B cell (primary cell): ENCODE results near the gene CLCN7. TPM values are rescaled to one million over a fixed set of nuclear protein-coding genes. Genes with fewer than 3 reads are reported as not detected.

Experiments
- ATAC-seq: fragments of 200-7000 bp; cut with Tn5 transposase; one replicate; pipeline ENCODE4 v1.10.0; 2021; ENCODE audit warnings: low read depth, mild to moderate bottlenecking, moderate number of reproducible peaks, moderate library complexity
- CTCF ChIA-PET: fragments of 350-600 bp; sonication (Branson Sonifier 250); formaldehyde crosslinking; loops from one replicate; lab custom pipeline; 2021; ENCODE audit warnings: antibody characterized with exemption, inconsistent platforms; lab: Charles Lee
- POLR2A ChIA-PET: fragments of 350-600 bp; sonication (Branson Sonifier 250); formaldehyde crosslinking; loops from one replicate; lab custom pipeline; 2021; ENCODE audit warnings: antibody characterized with exemption; lab: Charles Lee
- DNase-seq: peaks from one replicate; pipeline ENCODE4 v3.0.0; 2013
- H2AFZ ChIP-seq: 2 replicates; pipeline ENCODE4 v1.6.1; 2012; ENCODE audit warnings: mild to moderate bottlenecking, low read depth, low read length; ENCODE audit not compliant: insufficient read depth, poor library complexity, severe bottlenecking
- H3K27ac ChIP-seq, 2 donors: 1 replicate in 1 of 2; 2 replicates in 1 of 2; pipeline ENCODE4 v1.5.1; 2012 to 2013; ENCODE audit warnings: low read length in 2 of 2, mild to moderate bottlenecking in 2 of 2, moderate library complexity in 1 of 2
- H3K27me3 ChIP-seq, 4 experiments: fragments of 200-600 bp in 1 of 4; sonication (generic) in 1 of 4; replicated peaks in 1 of 4; 1 replicate in 2 of 4; 2 replicates in 2 of 4; pipeline versions ENCODE4 v1.6.1 to v1.7.0; 2013 to 2016; ENCODE audit warnings: low read length in 3 of 4, mild to moderate bottlenecking in 2 of 4, mixed read lengths in 1 of 4, moderate library complexity in 1 of 4; ENCODE audit not compliant: insufficient read depth in 4 of 4, control insufficient read depth in 3 of 4; ENCODE audit errors: control extremely low read depth in 1 of 4
- H3K36me3 ChIP-seq, 2 experiments: replicated peaks in 1 of 2; 1 replicate in 1 of 2; 2 replicates in 1 of 2; pipeline versions ENCODE4 v1.6.1 to v1.7.1; 2013; ENCODE audit warnings: low read length in 1 of 2; ENCODE audit not compliant: insufficient read depth in 2 of 2, control insufficient read depth in 1 of 2; ENCODE audit errors: control extremely low read depth in 1 of 2, extremely low read depth in 1 of 2
- H3K4me1 ChIP-seq, 2 donors: fragments of 200-600 bp in 1 of 2; sonication (generic) in 1 of 2; 1 replicate in 1 of 2; 2 replicates in 1 of 2; pipeline versions ENCODE4 v1.5.1 to v1.6.1; 2013 to 2017; ENCODE audit warnings: low read length in 2 of 2; ENCODE audit not compliant: control insufficient read depth in 2 of 2, insufficient read depth in 2 of 2
- H3K4me2 ChIP-seq: replicated peaks from 2 replicates; pipeline ENCODE3; 2012; ENCODE audit warnings: mild to moderate bottlenecking, low read depth, low read length; ENCODE audit not compliant: poor library complexity, severe bottlenecking
- H3K4me3 ChIP-seq, 5 experiments: fragments of 200-600 bp in 1 of 5; sonication (generic) in 1 of 5; 1 replicate in 3 of 5; 2 replicates in 2 of 5; pipeline versions ENCODE4 v1.5.1 to v1.7.0; 2011 to 2016; ENCODE audit warnings: low read length in 4 of 5, mild to moderate bottlenecking in 4 of 5, low read depth in 2 of 5, control low read depth in 1 of 5, moderate library complexity in 1 of 5; ENCODE audit not compliant: insufficient read depth in 1 of 5; ENCODE audit errors: control extremely low read depth in 1 of 5, extremely low read depth in 1 of 5
- H3K79me2 ChIP-seq: fragments of 200-600 bp; sonication (generic); one replicate; pipeline ENCODE4 v1.6.0; 2016; ENCODE audit warnings: low read length; ENCODE audit not compliant: control insufficient read depth, insufficient read depth
- H3K9ac ChIP-seq: fragments of 200-600 bp; sonication (generic); 2 replicates; pipeline ENCODE4 v1.6.1; 2017; ENCODE audit warnings: mild to moderate bottlenecking, low read length, moderate library complexity
- H3K9me3 ChIP-seq, 3 donors: one replicate each; pipeline versions ENCODE4 v1.6.1 to v1.7.1; 2013; ENCODE audit warnings: low read length in 2 of 3; ENCODE audit not compliant: control insufficient read depth in 2 of 3, insufficient read depth in 1 of 3; ENCODE audit errors: control extremely low read depth in 1 of 3
- H4K20me1 ChIP-seq: 2 replicates; pipeline ENCODE4 v1.6.0; 2012; ENCODE audit warnings: mild to moderate bottlenecking, low read length; ENCODE audit not compliant: insufficient read depth, control insufficient read depth, poor library complexity, severe bottlenecking
- H3K27ac Mint-ChIP-seq: one replicate; pipeline ENCODE4 v1.8.0; 2021; ENCODE audit warnings: mixed read lengths
- H3K27me3 Mint-ChIP-seq: one replicate; pipeline ENCODE4 v1.8.0; 2021; ENCODE audit warnings: mixed read lengths
- H3K4me1 Mint-ChIP-seq: one replicate; pipeline ENCODE4 v1.8.0; 2021; ENCODE audit warnings: mixed read lengths
- H3K4me3 Mint-ChIP-seq: one replicate; pipeline ENCODE4 v1.8.0; 2021; ENCODE audit warnings: mixed read lengths
- H3K9me3 Mint-ChIP-seq: one replicate; pipeline ENCODE4 v1.8.0; 2022; ENCODE audit warnings: mixed read lengths; ENCODE audit not compliant: insufficient read depth
- EZH2 ChIP-seq: IDR thresholded peaks from 2 replicates; pipeline ENCODE4 v1.6.1; 2012; ENCODE audit warnings: borderline replicate concordance, low read depth, mild to moderate bottlenecking, moderate library complexity, low read length; ENCODE audit not compliant: insufficient read depth, poor library complexity, severe bottlenecking
- WGBS: methylation state at CpG from one replicate; pipeline ENCODE4 v1.1.5; 2013; ENCODE audit warnings: missing lambda C conversion rate; ENCODE audit not compliant: insufficient coverage; 5-methylcytosine and 5-hydroxymethylcytosine counted together
- intact Hi-C: fragments of 100-400 bp; cut with micrococcal nuclease; formaldehyde crosslinking; loops from one replicate; pipeline ENCODE4 v1.10.0; 2022
- polyA plus RNA-seq: library from polyadenylated mRNA; depleted of rRNA; stranded (reverse); fragments of >200 nt; gene quantifications from 2 replicates; pipeline ENCODE4 v1.2.3, GENCODE V29; 2012
- total RNA-seq, 2 donors: library from RNA; stranded (reverse); fragments of 120-200 nt in 1 of 2; gene quantifications; 1 replicate in 1 of 2; 2 replicates in 1 of 2; pipeline versions ENCODE4 v1.2.3 to v1.2.4, GENCODE V29; 2013 to 2022
- TF ChIP-seq, protein P1 (sequence below): fragments of 200-600 bp; IDR thresholded peaks from one replicate; pipeline ENCODE4 v1.8.0; 2022; ENCODE audit warnings: antibody characterized with exemption, mild to moderate bottlenecking

CLCN7 gene
- total and polyA plus RNA-seq, 2 donors (not counting 1 experiment from before 2014, with no cell fraction given): 215 to 274 TPM

DNA sequence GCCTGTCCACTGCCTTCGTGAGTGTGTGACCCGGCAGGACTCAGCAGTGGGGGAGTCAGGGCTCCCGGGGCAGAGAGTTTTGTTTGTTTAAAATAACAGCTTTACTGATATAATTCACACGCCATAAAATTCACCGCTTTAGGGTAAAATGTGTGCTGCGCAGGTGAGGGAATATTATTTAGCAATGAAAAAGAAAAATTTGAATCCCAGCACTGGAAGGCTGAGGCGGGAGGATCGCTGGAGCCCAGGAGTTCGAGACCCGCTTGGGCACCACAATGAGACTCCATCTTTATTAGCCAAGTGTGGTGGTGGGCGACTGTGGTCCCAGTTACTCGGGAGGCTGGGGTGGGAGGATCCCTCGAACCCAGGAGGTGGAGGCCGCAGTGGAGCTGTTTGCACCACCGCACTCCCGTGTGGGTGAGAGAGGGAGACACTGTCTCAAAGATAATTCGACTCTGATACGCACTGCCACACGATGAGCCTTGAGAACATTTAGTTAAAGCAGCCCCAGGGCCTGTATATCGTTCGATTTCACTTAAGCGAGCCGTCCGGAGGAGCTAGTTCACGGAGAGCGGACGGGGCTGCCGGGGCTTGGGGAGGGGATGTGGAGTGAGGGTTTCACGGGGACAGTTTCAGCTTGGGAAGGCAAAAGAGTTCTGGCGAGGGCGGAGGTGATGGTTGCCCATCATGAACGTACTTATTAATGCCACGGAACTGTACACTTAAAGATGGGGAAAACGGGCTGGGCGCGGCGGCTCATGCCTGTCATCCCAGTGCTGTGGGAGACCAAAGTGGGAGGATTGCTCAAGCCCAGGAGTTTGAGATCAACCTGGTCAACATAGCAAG, 28.5 kb upstream of the CLCN7 start:
- no peak overlapping the region for H3K4me2 ChIP-seq
- no peak overlapping the region for H3K4me3 ChIP-seq
- 96% methylated on average over 29 of the region's 37 CpGs for WGBS
- H3K9ac ChIP-seq: no peak overlapping the region
- H3K4me3 Mint-ChIP-seq: no peak overlapping the region
- no peaks in the 10 kb centered on the region for H3K9me3 Mint-ChIP-seq
- peaks cover 0 to 6% (median 0%) of the 10 kb centered on the region in 3 donors for H3K9me3 ChIP-seq
- peaks cover 11% of the 10 kb centered on the region for H3K79me2 ChIP-seq
- POLR2A ChIA-PET: no interaction called here
- ATAC-seq (no peak), DNase-seq (no peak)
- no peak overlapping the region for H3K27ac ChIP-seq
- H3K4me1 Mint-ChIP-seq: no peaks in the 10 kb centered on the region
- H3K27me3 ChIP-seq: no peaks in the 10 kb centered on the region
- H2AFZ ChIP-seq: no peak overlapping the region
- CTCF ChIA-PET: no interaction called here
- H4K20me1 ChIP-seq: peaks cover 18% of the 10 kb centered on the region
- no peaks in the 10 kb centered on the region for H3K4me1 ChIP-seq
- TF ChIP-seq, protein P1, sequence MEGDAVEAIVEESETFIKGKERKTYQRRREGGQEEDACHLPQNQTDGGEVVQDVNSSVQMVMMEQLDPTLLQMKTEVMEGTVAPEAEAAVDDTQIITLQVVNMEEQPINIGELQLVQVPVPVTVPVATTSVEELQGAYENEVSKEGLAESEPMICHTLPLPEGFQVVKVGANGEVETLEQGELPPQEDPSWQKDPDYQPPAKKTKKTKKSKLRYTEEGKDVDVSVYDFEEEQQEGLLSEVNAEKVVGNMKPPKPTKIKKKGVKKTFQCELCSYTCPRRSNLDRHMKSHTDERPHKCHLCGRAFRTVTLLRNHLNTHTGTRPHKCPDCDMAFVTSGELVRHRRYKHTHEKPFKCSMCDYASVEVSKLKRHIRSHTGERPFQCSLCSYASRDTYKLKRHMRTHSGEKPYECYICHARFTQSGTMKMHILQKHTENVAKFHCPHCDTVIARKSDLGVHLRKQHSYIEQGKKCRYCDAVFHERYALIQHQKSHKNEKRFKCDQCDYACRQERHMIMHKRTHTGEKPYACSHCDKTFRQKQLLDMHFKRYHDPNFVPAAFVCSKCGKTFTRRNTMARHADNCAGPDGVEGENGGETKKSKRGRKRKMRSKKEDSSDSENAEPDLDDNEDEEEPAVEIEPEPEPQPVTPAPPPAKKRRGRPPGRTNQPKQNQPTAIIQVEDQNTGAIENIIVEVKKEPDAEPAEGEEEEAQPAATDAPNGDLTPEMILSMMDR: no peak
- no peak for TF ChIP-seq EZH2
- no peak overlapping the region for H3K27ac Mint-ChIP-seq
- H3K27me3 Mint-ChIP-seq: no peaks in the 10 kb centered on the region
- intact Hi-C loops: no loop called here
- H3K36me3 ChIP-seq: peaks cover 0 to 60% of the 10 kb centered on the region in 2 experiments
